ENCODE results near the gene PTPDC1. TPM values are rescaled to one million over a fixed set of nuclear protein-coding genes. Genes with fewer than 3 reads are reported as not detected.

Gene PTPDC1
- total RNA-seq, 2 experiments from 2014 or later: 3.6 to 7.0 TPM

GRCh38 chr9:94082956-94083355 is 1.3 kb upstream of the PTPDC1 start:
- BruUV-seq (replicated peaks): no TSS peak
- Histone ChIP-seq H3K9me2 (ENCODE audit: insufficient read depth, low read length) (no peaks in the 10 kb centered on the region), H2AFZ (ENCODE audit: low read length) (no peak overlapping the region), H4K20me1 (ENCODE audit: insufficient read depth, low read length) (no peaks in the 10 kb centered on the region), H3K9me3 (ENCODE audit: low read length) (no peaks in the 10 kb centered on the region), H3K4me3 (ENCODE audit: low read depth, low read length, poor library complexity, severe bottlenecking) (no peak overlapping the region), H3K36me3 (ENCODE audit: insufficient read depth, low read length) (no peaks in the 10 kb centered on the region), H3K27ac (ENCODE audit: low read depth, low read length, poor library complexity, severe bottlenecking) (no peak overlapping the region), H3K79me2 (ENCODE audit: insufficient read depth, low read depth, low read length) (no peaks in the 10 kb centered on the region), H3K4me1 (ENCODE audit: insufficient read depth, low read length, poor library complexity, severe bottlenecking) (no peaks in the 10 kb centered on the region), H3K4me2 (ENCODE audit: low read length) (no peak overlapping the region)
- DNase-seq (ENCODE audit: low spot score): no peak
- CTCF ChIA-PET (ENCODE audit: unreplicated experiment): no interaction called here
- POLR2A ChIA-PET: interaction anchor here (0.6 kb wide), 2 partner anchors 10 to 70 kb away, joined by 3 read pairs; no protein-coding TSS in a partner anchor
- intact Hi-C loops (cut with micrococcal nuclease; ENCODE audit: unreplicated experiment): no loop called here
- TF ChIP-seq EZH2phosphoT487 (IDR thresholded peaks at IDR 0.05; ENCODE audit: borderline replicate concordance, low read depth, low read length): no peak
- TF ChIP-seq CTCF (conservative IDR thresholded peaks at IDR 0.05; ENCODE audit: low read length): no peak

- intact Hi-C loops (cut with micrococcal nuclease; ENCODE audit: unreplicated experiment): no loop called here
- Histone ChIP-seq H3K79me2 (ENCODE audit: insufficient read depth, low read depth, low read length) (no peaks in the 10 kb centered on the region), H3K4me1 (ENCODE audit: insufficient read depth, low read length, poor library complexity, severe bottlenecking) (no peaks in the 10 kb centered on the region), H2AFZ (ENCODE audit: low read length) (no peak overlapping the region), H3K9me3 (ENCODE audit: low read length) (no peaks in the 10 kb centered on the region), H4K20me1 (ENCODE audit: insufficient read depth, low read length) (no peaks in the 10 kb centered on the region), H3K36me3 (ENCODE audit: insufficient read depth, low read length) (no peaks in the 10 kb centered on the region), H3K9me2 (ENCODE audit: insufficient read depth, low read length) (no peaks in the 10 kb centered on the region), H3K27ac (ENCODE audit: low read depth, low read length, poor library complexity, severe bottlenecking) (no peak overlapping the region), H3K4me3 (ENCODE audit: low read depth, low read length, poor library complexity, severe bottlenecking) (no peak overlapping the region), H3K4me2 (ENCODE audit: low read length) (no peak overlapping the region)
- CTCF ChIA-PET (ENCODE audit: unreplicated experiment): no interaction called here
- POLR2A ChIA-PET: interaction anchor here (0.6 kb wide), 2 partner anchors 10 to 70 kb away, joined by 3 read pairs; no protein-coding TSS in a partner anchor
- TF ChIP-seq CTCF (conservative IDR thresholded peaks at IDR 0.05; ENCODE audit: low read length): no peak
- TF ChIP-seq EZH2phosphoT487 (IDR thresholded peaks at IDR 0.05; ENCODE audit: borderline replicate concordance, low read depth, low read length): no peak
- BruUV-seq (replicated peaks): no TSS peak
- no peak for DNase-seq (ENCODE audit: low spot score)
Measured at GRCh38 chr9:94083384-94083783, 880 bp upstream of the PTPDC1 start.

GRCh38 chr9:94085062-94085639 is 887 bp downstream of the PTPDC1 start:
- intact Hi-C loops (cut with micrococcal nuclease; ENCODE audit: unreplicated experiment): no loop called here
- Histone ChIP-seq H3K9me3 (ENCODE audit: low read length) (no peaks in the 10 kb centered on the region), H3K36me3 (ENCODE audit: insufficient read depth, low read length) (no peaks in the 10 kb centered on the region), H2AFZ (ENCODE audit: low read length) (no peak overlapping the region), H3K4me3 (ENCODE audit: low read depth, low read length, poor library complexity, severe bottlenecking) (no peak overlapping the region), H4K20me1 (ENCODE audit: insufficient read depth, low read length) (no peaks in the 10 kb centered on the region), H3K79me2 (ENCODE audit: insufficient read depth, low read depth, low read length) (no peaks in the 10 kb centered on the region), H3K4me2 (ENCODE audit: low read length) (no peak overlapping the region), H3K4me1 (ENCODE audit: insufficient read depth, low read length, poor library complexity, severe bottlenecking) (no peaks in the 10 kb centered on the region), H3K27ac (ENCODE audit: low read depth, low read length, poor library complexity, severe bottlenecking) (no peak overlapping the region), H3K9me2 (ENCODE audit: insufficient read depth, low read length) (no peaks in the 10 kb centered on the region)
- CTCF ChIA-PET (ENCODE audit: unreplicated experiment): no interaction called here
- POLR2A ChIA-PET: interaction anchor here (0.6 to 1.6 kb wide), 2 partner anchors 9 to 1500 kb away, joined by 3 to 5 read pairs; no protein-coding TSS in a partner anchor
- DNase-seq (ENCODE audit: low spot score): no peak
- BruUV-seq (replicated peaks): no TSS peak
- TF ChIP-seq CTCF (conservative IDR thresholded peaks at IDR 0.05; ENCODE audit: low read length) (no peak), EZH2phosphoT487 (IDR thresholded peaks at IDR 0.05; ENCODE audit: borderline replicate concordance, low read depth, low read length) (no peak)

Measured in OCI-LY7 (cell line).